Measurements from ENCODE around the gene PROSER2.
A peak's percentile ranks its signal among the peaks of the same experiment; 100 is the strongest.

PROSER2 gene

DNA sequence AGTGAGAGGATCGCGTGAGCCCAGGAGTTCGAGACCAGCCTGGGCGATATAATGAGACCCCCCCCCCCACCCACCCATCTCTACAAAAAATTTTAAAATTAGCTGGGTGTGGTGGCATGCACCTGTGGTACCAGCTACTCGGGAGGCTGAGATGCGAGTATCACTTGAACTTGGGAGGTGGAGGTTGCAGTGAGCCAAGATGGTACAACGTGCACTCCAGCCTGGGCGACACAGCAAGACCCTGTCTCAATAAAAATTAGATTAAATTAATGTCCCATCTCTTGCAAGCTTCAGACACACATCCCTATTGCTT is 391 bp upstream of the PROSER2 start:
- ATAC-seq (no peak), DNase-seq (ENCODE audit: low spot score in 2 of 2) (no peak)
- no peaks in the 10 kb centered on the region for H3K9me3 Mint-ChIP-seq
- H3K27ac Mint-ChIP-seq = no peak overlapping the region
- peak overlapping the region; percentile 50 for H3K4me3 Mint-ChIP-seq
- H3K4me1 Mint-ChIP-seq = peaks cover 8% of the 10 kb centered on the region
- H3K36me3 Mint-ChIP-seq = no peaks in the 10 kb centered on the region

DNA sequence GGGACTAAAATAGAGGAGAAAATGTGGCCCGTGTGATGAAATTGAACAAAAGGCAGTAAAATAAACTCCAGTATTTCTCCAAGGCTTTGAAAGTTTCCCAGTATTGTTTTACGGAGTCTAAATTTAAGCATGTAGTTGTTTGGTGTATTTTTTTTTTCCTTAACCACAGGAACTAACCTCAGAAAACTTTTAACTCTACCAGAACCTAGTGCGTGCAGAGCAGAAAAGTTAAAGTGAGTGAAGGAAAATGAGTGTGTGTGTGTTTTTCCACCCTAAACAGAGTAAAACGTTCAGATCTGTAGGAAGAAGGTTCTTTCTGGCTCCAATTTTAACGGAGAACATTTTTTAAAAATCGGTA is 812 bp downstream of the PROSER2 start:
- no peak for DNase-seq (ENCODE audit: low spot score in 2 of 2)

DNA sequence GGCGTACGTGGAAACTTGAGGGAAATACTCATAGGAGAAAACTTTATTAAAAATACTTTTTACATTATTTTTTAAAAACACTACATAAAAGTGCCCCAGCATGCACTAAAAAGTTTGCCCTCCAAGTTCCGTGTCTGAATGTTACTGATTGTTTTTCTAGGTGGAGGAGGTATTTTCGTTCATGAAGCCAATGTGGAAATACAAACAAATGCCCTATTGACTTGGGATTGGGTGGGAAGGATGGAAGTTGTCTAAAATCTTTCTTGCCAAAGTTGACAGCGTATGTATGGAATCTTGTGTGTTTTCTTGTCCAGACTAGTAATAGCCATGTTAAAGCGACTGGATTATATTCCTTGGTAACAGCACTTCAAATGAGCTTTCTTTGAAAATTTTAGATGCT is 1.2 kb downstream of the PROSER2 start:
- no peak overlapping the region for H3K27ac Mint-ChIP-seq
- no peak for ATAC-seq
- peaks cover 7% of the 10 kb centered on the region for H3K4me1 Mint-ChIP-seq
- no peak for DNase-seq (ENCODE audit: low spot score in 2 of 2)
- H3K9me3 Mint-ChIP-seq = no peaks in the 10 kb centered on the region
- no peaks in the 10 kb centered on the region for H3K36me3 Mint-ChIP-seq
- H3K4me3 Mint-ChIP-seq = peak overlapping the region; percentile 50

More for the DNA sequence above, 812 bp downstream of the PROSER2 start:
- Mint-ChIP-seq H3K4me1 (peaks cover 8% of the 10 kb centered on the region), H3K36me3 (no peaks in the 10 kb centered on the region), H3K9me3 (no peaks in the 10 kb centered on the region), H3K27ac (no peak overlapping the region), H3K4me3 (peak overlapping the region; percentile 50)
- ATAC-seq = no peak

DNA sequence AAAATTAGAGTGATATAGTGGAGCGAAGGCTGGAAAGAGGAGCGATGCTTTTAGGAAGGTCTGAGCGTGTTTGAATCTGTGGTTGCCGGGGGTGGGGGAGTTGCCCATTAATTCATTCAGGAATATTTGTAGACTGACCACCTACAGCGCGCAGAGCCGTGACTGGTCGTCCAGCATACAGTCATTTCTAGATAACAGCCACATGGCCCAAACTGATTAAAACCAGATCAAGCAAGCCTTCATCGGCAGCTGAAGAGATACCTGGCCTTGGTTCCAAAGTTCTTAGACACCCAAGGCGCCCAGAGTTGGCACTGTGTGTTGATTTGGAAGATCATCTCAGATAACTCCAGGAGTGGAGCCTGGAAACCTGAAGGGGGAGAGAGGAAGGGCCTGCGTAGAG is 1.7 kb downstream of the PROSER2 start:
- H3K9me3 Mint-ChIP-seq = no peaks in the 10 kb centered on the region
- H3K4me3 Mint-ChIP-seq = no peak overlapping the region
- DNase-seq (ENCODE audit: low spot score in 2 of 2) (no peak), ATAC-seq (no peak)
- H3K36me3 Mint-ChIP-seq = no peaks in the 10 kb centered on the region
- peaks cover 2% of the 10 kb centered on the region for H3K4me1 Mint-ChIP-seq
- no peak overlapping the region for H3K27ac Mint-ChIP-seq

DNA sequence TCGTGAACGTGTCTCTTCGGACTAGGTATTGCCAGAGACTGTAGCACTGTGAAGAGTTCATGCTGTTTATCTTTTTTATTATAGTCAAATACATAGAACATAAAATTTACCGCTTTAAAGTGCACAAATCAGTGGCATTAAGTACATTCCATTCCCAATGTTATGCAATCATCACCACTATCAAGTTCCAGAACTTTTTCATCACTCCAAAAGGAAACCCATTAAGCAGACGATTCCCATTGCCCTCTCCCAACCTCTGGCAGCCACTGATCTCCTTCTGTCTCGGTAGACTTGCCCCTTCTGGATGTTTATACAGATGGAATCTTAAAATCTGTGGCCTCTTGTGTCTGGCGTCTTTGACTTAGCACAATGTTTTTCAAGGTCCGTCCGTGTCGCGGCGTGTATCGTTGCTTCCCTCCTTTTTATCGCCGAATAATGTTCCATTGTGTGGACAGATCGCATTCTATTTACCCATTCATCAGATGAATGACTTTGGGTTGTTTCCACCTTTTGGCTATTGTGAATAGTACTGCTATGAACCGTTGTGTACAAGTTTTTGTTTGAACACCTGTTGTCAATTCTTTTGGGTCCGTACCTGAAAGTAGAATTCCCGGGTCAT is 2.7 kb downstream of the PROSER2 start:
- H3K4me1 Mint-ChIP-seq = no peaks in the 10 kb centered on the region
- H3K9me3 Mint-ChIP-seq = no peaks in the 10 kb centered on the region
- ATAC-seq (no peak), DNase-seq (ENCODE audit: low spot score in 2 of 2) (no peak)
- no peak overlapping the region for H3K4me3 Mint-ChIP-seq
- no peak overlapping the region for H3K27ac Mint-ChIP-seq
- no peaks in the 10 kb centered on the region for H3K36me3 Mint-ChIP-seq

DNA sequence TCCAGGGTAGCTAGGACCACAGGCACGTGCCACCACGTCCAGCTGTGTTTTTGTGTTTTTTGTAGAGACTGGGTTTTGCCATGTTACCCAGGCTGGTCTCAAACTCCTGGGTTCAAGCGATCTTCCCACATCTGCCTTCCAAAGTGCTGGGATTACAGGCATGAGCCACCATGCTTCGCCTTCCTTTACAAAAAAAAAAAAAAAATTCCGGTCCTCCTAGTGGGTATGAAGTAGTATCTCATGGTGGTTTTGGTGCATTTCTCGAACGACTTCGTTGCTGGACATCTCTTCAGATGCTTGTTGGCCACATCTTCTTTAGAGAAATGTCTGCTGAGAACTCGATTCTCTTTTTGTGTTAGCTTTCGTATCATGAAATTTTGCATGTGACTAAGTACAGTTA is 3.9 kb downstream of the PROSER2 start:
- Mint-ChIP-seq H3K27ac (no peak overlapping the region), H3K9me3 (no peaks in the 10 kb centered on the region), H3K36me3 (no peaks in the 10 kb centered on the region), H3K4me1 (no peaks in the 10 kb centered on the region), H3K4me3 (no peak overlapping the region)
- no peak for DNase-seq (ENCODE audit: low spot score in 2 of 2)
- no peak for ATAC-seq

DNA sequence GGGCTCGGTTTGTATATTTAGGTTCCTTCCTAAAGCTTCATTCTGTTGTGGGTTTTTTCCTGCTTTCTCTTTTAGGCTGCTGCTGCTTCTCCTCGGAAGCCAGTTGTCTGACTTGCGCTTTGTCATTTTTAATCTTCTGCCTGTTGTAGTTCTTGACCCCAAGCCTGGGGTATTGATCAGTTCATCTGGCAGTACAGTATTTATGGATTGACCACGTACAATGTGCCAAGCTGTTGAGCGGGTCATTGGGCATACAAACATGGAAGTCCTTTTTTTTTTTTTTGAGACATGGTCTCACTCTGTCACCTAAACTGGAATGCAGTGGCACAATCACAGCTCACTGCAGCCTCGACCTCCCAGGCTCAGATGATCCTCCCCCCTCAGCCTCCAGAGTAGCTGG is 4.3 kb downstream of the PROSER2 start:
- Mint-ChIP-seq H3K9me3 (no peaks in the 10 kb centered on the region), H3K4me3 (no peak overlapping the region)

DNA sequence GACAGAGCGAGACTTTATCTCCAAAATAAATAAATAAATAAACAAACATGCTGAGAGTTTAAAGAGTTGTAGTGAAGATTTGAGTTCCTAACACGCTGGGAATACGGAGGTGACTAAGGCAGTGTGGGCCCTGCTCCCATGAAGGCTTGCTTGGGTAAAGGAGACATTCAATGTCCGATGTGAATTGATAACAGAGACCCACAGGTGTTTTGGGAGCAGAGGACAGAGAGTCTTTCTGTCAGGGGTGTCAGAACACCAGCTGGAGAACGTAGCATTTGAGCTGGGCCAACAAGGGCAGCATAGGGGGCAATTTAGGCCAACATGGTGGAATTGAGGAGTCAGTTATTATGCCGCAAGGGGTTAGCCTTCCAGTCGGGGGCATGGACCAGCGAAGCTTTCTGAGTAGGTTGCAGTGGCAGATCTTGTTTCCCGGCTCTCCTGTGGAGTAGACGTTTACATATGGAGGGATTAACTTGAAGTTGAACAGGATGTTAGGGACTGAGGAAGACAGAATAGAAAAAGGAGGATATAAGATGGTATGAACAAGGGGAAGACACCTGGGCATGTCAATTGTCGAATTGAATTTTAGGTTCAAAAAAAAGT is 5.6 kb downstream of the PROSER2 start:
- H3K4me3 Mint-ChIP-seq = no peak overlapping the region
- DNase-seq (ENCODE audit: low spot score in 2 of 2) (no peak), ATAC-seq (no peak)
- no peaks in the 10 kb centered on the region for H3K4me1 Mint-ChIP-seq
- no peaks in the 10 kb centered on the region for H3K9me3 Mint-ChIP-seq
- H3K27ac Mint-ChIP-seq = no peak overlapping the region
- H3K36me3 Mint-ChIP-seq = no peaks in the 10 kb centered on the region

More for the DNA sequence above, 4.3 kb downstream of the PROSER2 start:
- Mint-ChIP-seq H3K27ac (no peak overlapping the region), H3K4me1 (no peaks in the 10 kb centered on the region), H3K36me3 (no peaks in the 10 kb centered on the region)
- ATAC-seq (no peak), DNase-seq (ENCODE audit: low spot score in 2 of 2) (no peak)

DNA sequence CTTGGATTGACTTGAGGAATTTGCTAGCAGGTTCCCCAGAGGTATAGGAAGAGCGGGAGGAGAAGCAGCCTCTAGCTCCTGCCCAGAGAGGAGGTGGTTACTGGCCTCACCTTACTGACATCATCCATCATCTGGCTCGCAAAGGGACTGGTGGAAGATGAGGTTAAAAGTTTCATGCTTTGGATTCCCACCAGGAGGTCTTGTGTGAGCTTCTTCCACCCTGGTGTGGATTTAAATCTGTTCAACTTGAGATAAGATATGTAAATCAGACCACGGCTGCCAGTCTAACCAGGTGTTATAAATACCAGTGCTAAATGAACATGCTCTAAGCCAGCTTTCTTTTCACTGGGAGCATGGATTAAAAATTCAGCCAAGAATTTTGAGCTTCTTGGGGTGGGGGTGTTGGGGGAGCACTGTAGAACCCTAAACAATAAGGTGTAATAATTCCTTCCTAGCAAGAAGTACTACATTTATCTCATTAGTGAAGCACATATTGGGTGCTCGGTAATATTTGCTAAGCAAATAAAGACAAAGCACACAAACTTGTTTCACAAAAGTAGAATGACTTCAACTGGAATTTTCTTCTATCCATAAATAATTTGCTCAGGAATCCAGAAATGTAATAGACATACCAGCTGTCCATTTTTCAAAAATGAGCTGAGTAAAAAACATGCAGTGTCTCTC is 7.8 kb downstream of the PROSER2 start:
- Mint-ChIP-seq H3K9me3 (no peaks in the 10 kb centered on the region), H3K4me3 (no peak overlapping the region), H3K36me3 (no peaks in the 10 kb centered on the region), H3K27ac (no peak overlapping the region), H3K4me1 (no peaks in the 10 kb centered on the region)
- ATAC-seq (no peak), DNase-seq (ENCODE audit: low spot score in 2 of 2) (no peak)

DNA sequence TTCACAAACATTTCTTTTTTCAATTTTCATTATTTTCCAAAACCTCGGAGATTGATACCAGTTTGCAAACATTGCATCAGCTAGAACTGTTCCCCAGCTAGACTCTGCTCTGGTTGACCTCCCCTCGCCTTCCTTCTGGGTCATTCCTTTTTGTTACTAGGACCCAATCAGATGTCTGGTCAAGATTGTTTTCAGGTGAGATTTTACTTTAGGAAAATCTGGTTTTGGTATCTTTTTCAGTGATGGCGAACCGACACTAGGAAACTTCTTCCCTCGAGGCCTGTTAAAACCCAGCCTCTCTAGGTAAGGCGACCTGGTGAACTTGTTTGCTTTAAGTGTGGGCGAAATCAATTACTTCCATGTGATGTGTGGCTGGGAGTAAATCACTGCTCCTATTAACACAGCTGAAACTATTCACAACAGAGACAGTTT is 8.4 kb downstream of the PROSER2 start:
- H3K9me3 Mint-ChIP-seq = no peaks in the 10 kb centered on the region
- H3K36me3 Mint-ChIP-seq = no peaks in the 10 kb centered on the region
- H3K27ac Mint-ChIP-seq = no peak overlapping the region
- DNase-seq (ENCODE audit: low spot score in 2 of 2) = no peak
- H3K4me3 Mint-ChIP-seq = no peak overlapping the region
- ATAC-seq = no peak
- no peaks in the 10 kb centered on the region for H3K4me1 Mint-ChIP-seq

DNA sequence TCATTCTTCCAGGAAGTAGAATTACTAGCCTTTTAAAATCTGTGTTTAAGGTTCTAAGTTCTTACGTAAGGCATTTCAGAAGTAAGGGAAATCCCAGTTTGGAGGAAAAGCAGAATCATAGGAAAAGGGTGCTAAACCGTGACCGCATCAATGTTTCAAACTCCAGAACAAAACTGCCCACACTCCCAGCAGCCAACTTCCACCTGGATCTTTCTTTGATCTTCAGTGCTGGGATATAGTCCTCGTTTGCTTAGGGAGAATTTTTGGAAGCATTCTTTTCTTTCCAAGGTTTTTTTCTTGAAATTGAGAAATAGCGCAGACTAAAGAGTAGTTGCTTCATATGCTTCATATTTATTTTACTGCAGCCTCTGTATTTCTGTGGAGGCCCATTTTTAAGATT is 8.9 kb downstream of the PROSER2 start:
- Mint-ChIP-seq H3K36me3 (no peaks in the 10 kb centered on the region), H3K27ac (no peak overlapping the region), H3K4me3 (no peak overlapping the region), H3K4me1 (no peaks in the 10 kb centered on the region), H3K9me3 (no peaks in the 10 kb centered on the region)
- ATAC-seq = no peak
- DNase-seq (ENCODE audit: low spot score in 2 of 2) = no peak

DNA sequence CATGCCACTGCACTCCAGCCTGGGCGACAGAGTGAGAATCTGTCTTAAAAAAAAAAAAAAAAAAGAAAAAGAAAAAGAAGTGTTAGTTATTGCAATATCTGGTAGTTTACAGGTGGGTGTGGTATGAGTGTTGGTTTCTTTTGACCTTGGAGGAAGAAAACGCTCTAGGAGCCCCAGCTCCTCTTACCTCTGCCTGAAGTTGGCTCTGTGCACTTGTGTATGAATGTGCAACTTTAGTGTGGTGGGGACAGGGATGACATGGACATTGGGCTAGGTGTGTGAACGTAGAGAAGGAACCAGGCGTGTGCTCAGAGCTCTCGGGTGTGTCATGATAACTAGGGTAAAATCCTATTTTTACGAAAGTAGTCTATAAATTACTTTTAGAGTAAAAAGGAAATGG is 11.9 kb downstream of the PROSER2 start:
- H3K27ac Mint-ChIP-seq = no peak overlapping the region
- DNase-seq (ENCODE audit: low spot score in 2 of 2) (no peak), ATAC-seq (no peak)
- H3K36me3 Mint-ChIP-seq = no peaks in the 10 kb centered on the region
- H3K4me1 Mint-ChIP-seq = peaks cover 7% of the 10 kb centered on the region
- no peak overlapping the region for H3K4me3 Mint-ChIP-seq
- H3K9me3 Mint-ChIP-seq = no peaks in the 10 kb centered on the region

DNA sequence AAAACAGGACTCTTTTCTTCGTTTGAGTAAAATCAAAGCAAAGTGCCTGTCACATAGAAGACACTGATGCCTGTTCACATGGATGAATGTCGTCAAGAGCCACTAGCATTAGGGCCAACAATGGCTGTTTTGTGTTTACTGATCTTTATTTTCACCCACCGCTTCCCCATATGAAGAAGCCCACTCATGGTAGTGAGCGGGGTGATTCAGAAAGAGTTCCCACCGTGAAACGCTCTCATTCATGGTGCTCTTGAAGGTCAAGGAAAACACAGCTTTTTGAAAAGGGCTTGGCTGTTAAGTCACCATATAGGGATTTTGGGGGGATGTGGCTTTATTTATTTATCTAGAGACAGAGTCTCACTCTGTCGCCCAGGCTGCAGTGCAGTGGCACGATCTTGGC is 12.5 kb downstream of the PROSER2 start:
- Mint-ChIP-seq H3K4me3 (no peak overlapping the region), H3K9me3 (no peaks in the 10 kb centered on the region), H3K36me3 (no peaks in the 10 kb centered on the region), H3K4me1 (peaks cover 7% of the 10 kb centered on the region), H3K27ac (no peak overlapping the region)
- DNase-seq (ENCODE audit: low spot score in 2 of 2) (no peak), ATAC-seq (no peak)

DNA sequence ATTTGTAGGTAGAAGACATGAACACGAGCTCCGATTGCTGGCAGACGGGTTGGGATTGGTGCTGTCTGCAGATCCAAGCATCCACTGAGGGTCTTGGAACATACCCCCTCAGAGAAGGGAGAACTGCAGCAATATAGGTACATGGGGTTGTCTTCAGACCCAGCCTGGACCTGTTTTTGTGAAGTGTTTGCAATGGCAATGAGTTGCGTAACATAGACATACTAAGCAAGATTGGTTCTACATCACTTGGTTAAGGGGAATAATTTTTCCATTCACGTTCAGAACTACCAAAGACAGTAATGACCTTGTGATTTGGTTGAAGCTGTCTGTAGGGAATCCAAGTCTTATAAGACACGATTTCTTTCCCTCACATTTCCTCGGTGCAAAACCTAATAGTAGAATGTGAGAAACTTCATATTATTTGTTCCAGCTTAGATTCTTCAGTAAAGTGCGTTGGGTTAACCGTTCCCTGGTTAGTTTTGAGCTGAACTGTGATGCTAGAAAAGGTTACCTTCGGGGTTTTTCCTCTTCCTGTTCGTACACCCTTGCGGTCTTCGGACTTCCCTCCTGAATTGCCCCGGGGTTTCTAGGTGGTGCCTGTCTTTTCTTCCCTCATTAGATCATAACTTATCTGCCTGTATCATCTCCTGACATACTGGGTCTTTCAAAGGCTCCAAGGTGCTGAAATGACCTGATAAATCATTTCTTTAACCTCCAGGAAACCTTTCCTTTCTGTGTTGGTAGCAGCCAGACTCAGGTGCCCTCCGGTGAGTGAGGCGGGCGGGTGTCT is 14.4 kb downstream of the PROSER2 start:
- Mint-ChIP-seq H3K27ac (no peak overlapping the region), H3K36me3 (no peaks in the 10 kb centered on the region), H3K4me1 (peaks cover 7% of the 10 kb centered on the region), H3K4me3 (no peak overlapping the region), H3K9me3 (no peaks in the 10 kb centered on the region)
- no peak for DNase-seq (ENCODE audit: low spot score in 2 of 2)
- ATAC-seq = no peak

DNA sequence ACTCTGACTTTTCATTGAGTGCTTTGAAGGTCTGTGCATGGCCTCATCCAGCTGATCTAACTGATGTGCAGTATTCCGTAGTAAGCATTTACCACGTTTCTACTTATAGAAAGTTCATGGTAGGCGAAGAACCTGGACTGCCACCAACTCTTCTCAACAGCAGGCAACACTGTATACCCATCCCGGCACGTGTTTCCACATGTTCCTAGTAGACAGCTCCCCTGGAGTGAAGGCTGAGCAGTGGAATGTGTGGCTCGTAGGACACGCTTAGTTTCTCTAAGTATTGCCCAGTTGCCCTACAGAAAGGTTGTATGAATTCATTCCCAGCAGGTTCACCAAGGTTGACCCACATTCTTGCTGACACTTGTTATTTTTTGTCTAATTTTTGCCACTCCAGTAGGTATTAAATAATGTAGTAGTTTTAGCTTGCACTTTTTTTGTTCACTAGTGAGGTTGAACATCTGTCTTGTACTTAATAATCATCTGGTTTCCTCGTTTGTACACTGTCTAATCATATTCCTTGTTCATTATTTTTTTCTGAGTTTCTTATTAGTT is 15.2 kb downstream of the PROSER2 start:
- no peaks in the 10 kb centered on the region for H3K9me3 Mint-ChIP-seq
- peaks cover 7% of the 10 kb centered on the region for H3K4me1 Mint-ChIP-seq
- DNase-seq (ENCODE audit: low spot score in 2 of 2) = no peak
- H3K4me3 Mint-ChIP-seq = no peak overlapping the region
- no peaks in the 10 kb centered on the region for H3K36me3 Mint-ChIP-seq
- no peak overlapping the region for H3K27ac Mint-ChIP-seq
- no peak for ATAC-seq
